Measurements from ENCODE around the gene IMPA2.

GRCh38 chr18:12041561-12041960, 60.3 kb downstream of the IMPA2 start:
- TF ChIP-seq POLR2A (IDR thresholded peaks at IDR 0.05; ENCODE audit: low read depth, low read length) = no peak
- no peak for TF ChIP-seq POLR2AphosphoS5 (IDR thresholded peaks at IDR 0.05; ENCODE audit: low read depth, low read length)
- no peak for TF ChIP-seq TAF1 (IDR thresholded peaks at IDR 0.05; ENCODE audit: borderline replicate concordance, low read depth, low read length)

Measured in GM12892 (cell line).